ENCODE measurements around the gene MAP7D2. TPM values are rescaled to one million over a fixed set of nuclear protein-coding genes. Genes with fewer than 3 reads are reported as not detected.

Gene MAP7D2
- total RNA-seq, 1 experiment from 2014 or later: 1.9 TPM

- H3K4me1 Mint-ChIP-seq: no peaks in the 10 kb centered on the region
- peaks cover 7% of the 10 kb centered on the region; the same call in 1 of the 2 replicates for H3K27me3 Mint-ChIP-seq (ENCODE audit: low read depth)
- H3K9ac ChIP-seq (ENCODE audit: extremely low read depth, insufficient read length, low read length): no peak overlapping the region
- H3K4me2 ChIP-seq (ENCODE audit: insufficient read depth, insufficient read length, low read length): no peak overlapping the region
- H2AK5ac ChIP-seq (ENCODE audit: insufficient read length, low read length): no peak overlapping the region
- no peak overlapping the region for H3K4me3 Mint-ChIP-seq
- H2BK15ac ChIP-seq (ENCODE audit: low read depth, low read length): no peak overlapping the region
- no peak overlapping the region for H3K18ac ChIP-seq (ENCODE audit: insufficient read length, low read depth, low read length)
- no peaks in the 10 kb centered on the region for H3K79me2 ChIP-seq (ENCODE audit: insufficient read depth, low read length)
- no peaks in the 10 kb centered on the region for H4K20me1 ChIP-seq (ENCODE audit: control insufficient read depth, insufficient read depth, insufficient read length)
- no peak overlapping the region for H3K4ac ChIP-seq (ENCODE audit: low read depth, low read length)
- no peak overlapping the region for H2BK12ac ChIP-seq (ENCODE audit: insufficient read length, low read depth, low read length)
- H3K56ac ChIP-seq (ENCODE audit: insufficient read length, low read depth, low read length): no peak overlapping the region
- no peak overlapping the region for H3T11ph ChIP-seq (ENCODE audit: low read length)
- H2BK20ac ChIP-seq (ENCODE audit: low read depth, low read length, poor library complexity, severe bottlenecking): no peak overlapping the region
- no peak overlapping the region for H2BK5ac ChIP-seq (ENCODE audit: insufficient read length, low read length)
- peaks cover 0 to 8% (median 1%) of the 10 kb centered on the region in 3 experiments; a peak in 4 of 7 replicates for H3K36me3 Mint-ChIP-seq (ENCODE audit: insufficient read depth in 1 of 3, low read depth in 3 of 3)
- no peak overlapping the region for H4K91ac ChIP-seq (ENCODE audit: insufficient read length, low read depth, low read length)
- peaks cover 52% of the 10 kb centered on the region for H3K9me3 ChIP-seq (ENCODE audit: control insufficient read depth, low read depth, low read length)
- H3K27ac ChIP-seq (ENCODE audit: insufficient read length, low read depth, low read length): no peak overlapping the region
- H3K9me3 Mint-ChIP-seq: peaks cover 76 to 83% of the 10 kb centered on the region in 2 experiments
- no peak overlapping the region for H3K14ac ChIP-seq (ENCODE audit: insufficient read depth, low read length)
- no peak overlapping the region for H2AFZ ChIP-seq (ENCODE audit: low read length)
- no peak overlapping the region for H3K27ac Mint-ChIP-seq
- DNase-seq: no peak
- no peaks in the 10 kb centered on the region for H3K79me1 ChIP-seq (ENCODE audit: insufficient read depth, low read depth, low read length, poor library complexity, severe bottlenecking)
- H3K4me1 ChIP-seq (ENCODE audit: insufficient read depth, low read length): no peaks in the 10 kb centered on the region
- H3K27me3 ChIP-seq (ENCODE audit: insufficient read depth, low read length): no peaks in the 10 kb centered on the region
- no peaks in the 10 kb centered on the region for H3K23me2 ChIP-seq (ENCODE audit: insufficient read length, low read depth, low read length, poor library complexity, severe bottlenecking)
- H2BK120ac ChIP-seq (ENCODE audit: low read depth, low read length, poor library complexity, severe bottlenecking): no peak overlapping the region
- no peak overlapping the region for H4K5ac ChIP-seq (ENCODE audit: insufficient read length, low read depth, low read length)
- no peak overlapping the region for H3K23ac ChIP-seq (ENCODE audit: insufficient read length, low read depth, low read length)
- no peak overlapping the region for H4K8ac ChIP-seq (replicated peaks; ENCODE audit: insufficient read length, low read depth, low read length)
- no CpG with 5 or more reads among the region's 2 CpGs for WGBS (ENCODE audit: extremely low coverage, insufficient read length, low lambda C conversion rate)
- no peak for TF ChIP-seq CTCF (conservative IDR thresholded peaks at IDR 0.05)
Observed at GRCh38 chrX:20016616-20016945, 100.1 kb downstream of the MAP7D2 start.
